Transverse colon (tissue), 4 donors: ENCODE results near the gene OPA1.

Experiments
- CTCF ChIP-seq, 5 experiments: fragments of 200-600 bp in 3 of 5; fragments of 450-650 bp in 2 of 5; sonication (generic) in 3 of 5; IDR thresholded peaks; 1 replicate in 2 of 5; 2 replicates in 3 of 5; pipeline ENCODE4 v1.5.1; 2016 to 2017; ENCODE audit warnings: antibody characterized with exemption in 5 of 5, inconsistent platforms in 3 of 5, mild to moderate bottlenecking in 2 of 5, moderate library complexity in 1 of 5
- EP300 ChIP-seq: sonication (generic); formaldehyde crosslinking; IDR thresholded peaks from one replicate; pipeline ENCODE4 v1.6.1; 2017; ENCODE audit warnings: antibody characterized with exemption, low read depth
- POLR2AphosphoS5 ChIP-seq, 3 donors: sonication (generic); formaldehyde crosslinking; IDR thresholded peaks; one replicate each; pipeline ENCODE4 v1.6.1; 2016; ENCODE audit warnings: antibody characterized with exemption in 3 of 3

- TF ChIP-seq POLR2AphosphoS5 (IDR thresholded peaks at IDR 0.05) (no peak), CTCF (IDR thresholded peaks at IDR 0.05) (no peak), EP300 (no peak)
Observed at GRCh38 chr3:193544289-193544688, 48.7 kb upstream of the OPA1 start.
